A673 (cell line): ENCODE data around the gene CPED1.

ENCODE experiments used
- EZH2 ChIP-seq: fragments of 200-600 bp; sonication (generic); IDR thresholded peaks from 2 replicates; pipeline ENCODE4 v1.6.1; 2017; ENCODE audit warnings: borderline replicate concordance, low read depth, mild to moderate bottlenecking, mixed read lengths, antibody characterized with exemption, low read length; ENCODE audit not compliant: poor library complexity, severe bottlenecking
- TF ChIP-seq, protein P1 (sequence below): fragments of 300-800, 200-600 bp; sonication (generic); conservative IDR thresholded peaks from 2 replicates; pipeline ENCODE4 v1.5.1; 2017; ENCODE audit warnings: low read depth, mild to moderate bottlenecking, antibody characterized with exemption, low read length, moderate library complexity, mixed read lengths

DNA sequence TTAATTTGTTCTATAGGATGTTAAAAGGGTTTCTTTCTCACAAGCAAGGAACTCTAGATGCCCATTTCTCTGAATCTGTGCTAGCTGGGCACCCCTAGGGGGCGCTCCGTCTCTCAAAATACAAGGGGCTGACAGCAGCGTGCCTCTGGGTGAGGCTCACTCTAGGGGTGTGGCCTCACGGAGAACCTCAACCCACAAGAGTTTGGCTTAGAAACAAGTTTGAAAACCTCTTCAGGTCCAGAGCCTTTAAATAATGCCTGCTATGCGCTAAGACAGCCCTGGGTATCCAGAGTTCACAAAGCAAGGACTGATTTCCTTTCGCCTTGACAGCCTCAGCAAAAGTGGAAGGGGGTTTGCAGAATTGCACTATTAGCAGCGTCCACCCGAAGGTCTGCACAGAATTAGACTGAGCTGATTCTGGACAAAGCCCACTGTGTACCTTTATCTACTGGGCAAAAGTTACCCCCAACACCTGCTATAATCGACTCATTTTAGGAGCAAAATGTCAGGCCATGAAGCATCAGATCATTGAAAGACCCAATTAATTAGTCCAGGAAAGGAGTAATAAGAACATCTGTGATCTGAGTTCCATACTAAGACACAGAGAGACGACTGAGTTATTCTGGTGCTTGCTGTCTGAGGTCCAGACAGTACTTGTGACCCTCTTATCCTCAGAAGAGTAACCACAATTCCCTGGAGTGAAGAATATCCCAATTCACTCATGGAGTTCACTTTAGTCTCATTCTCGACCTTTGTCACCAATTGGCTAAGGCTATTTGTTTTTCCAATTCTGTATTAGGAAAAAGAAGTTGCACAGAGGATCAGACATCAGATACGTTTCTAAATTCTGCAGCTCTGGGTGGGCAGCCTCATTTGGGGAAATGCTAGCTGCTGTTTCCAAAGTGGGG is 574 bp upstream of the CPED1 start:
- TF ChIP-seq, protein P1, sequence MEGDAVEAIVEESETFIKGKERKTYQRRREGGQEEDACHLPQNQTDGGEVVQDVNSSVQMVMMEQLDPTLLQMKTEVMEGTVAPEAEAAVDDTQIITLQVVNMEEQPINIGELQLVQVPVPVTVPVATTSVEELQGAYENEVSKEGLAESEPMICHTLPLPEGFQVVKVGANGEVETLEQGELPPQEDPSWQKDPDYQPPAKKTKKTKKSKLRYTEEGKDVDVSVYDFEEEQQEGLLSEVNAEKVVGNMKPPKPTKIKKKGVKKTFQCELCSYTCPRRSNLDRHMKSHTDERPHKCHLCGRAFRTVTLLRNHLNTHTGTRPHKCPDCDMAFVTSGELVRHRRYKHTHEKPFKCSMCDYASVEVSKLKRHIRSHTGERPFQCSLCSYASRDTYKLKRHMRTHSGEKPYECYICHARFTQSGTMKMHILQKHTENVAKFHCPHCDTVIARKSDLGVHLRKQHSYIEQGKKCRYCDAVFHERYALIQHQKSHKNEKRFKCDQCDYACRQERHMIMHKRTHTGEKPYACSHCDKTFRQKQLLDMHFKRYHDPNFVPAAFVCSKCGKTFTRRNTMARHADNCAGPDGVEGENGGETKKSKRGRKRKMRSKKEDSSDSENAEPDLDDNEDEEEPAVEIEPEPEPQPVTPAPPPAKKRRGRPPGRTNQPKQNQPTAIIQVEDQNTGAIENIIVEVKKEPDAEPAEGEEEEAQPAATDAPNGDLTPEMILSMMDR = peak; percentile 98
- no peak for TF ChIP-seq EZH2
